Muscle of leg (tissue), 11 donors: Measurements from ENCODE around the gene MFSD2B. TPM values are rescaled to one million over a fixed set of nuclear protein-coding genes. Genes with fewer than 3 reads are reported as not detected.

Experiments used
- DNase-seq: peaks from one replicate; pipeline ENCODE4 v3.0.0; 2013
- H3K27ac ChIP-seq: one replicate; pipeline ENCODE4 v1.5.1; 2013; ENCODE audit warnings: mild to moderate bottlenecking, low read length, control low read depth
- H3K27me3 ChIP-seq: one replicate; pipeline ENCODE4 v1.6.1; 2013; ENCODE audit warnings: low read length; ENCODE audit not compliant: control insufficient read depth, insufficient read depth
- H3K36me3 ChIP-seq: one replicate; pipeline ENCODE4 v1.6.1; 2013; ENCODE audit warnings: low read length; ENCODE audit not compliant: control insufficient read depth, insufficient read depth
- H3K4me1 ChIP-seq: one replicate; pipeline ENCODE4 v1.6.1; 2013; ENCODE audit warnings: low read length; ENCODE audit not compliant: control insufficient read depth, insufficient read depth
- H3K4me3 ChIP-seq: one replicate; pipeline ENCODE4 v1.5.1; 2013; ENCODE audit warnings: low read length, control low read depth
- H3K9me3 ChIP-seq: replicated peaks from 2 replicates; pipeline ENCODE4 v1.6.1; 2013; ENCODE audit warnings: low read depth, low read length; ENCODE audit not compliant: control insufficient read depth
- WGBS: methylation state at CpG from one replicate; pipeline ENCODE4 v1.1.5; 2013; ENCODE audit warnings: missing lambda C conversion rate; ENCODE audit not compliant: insufficient coverage; 5-methylcytosine and 5-hydroxymethylcytosine counted together
- polyA plus RNA-seq, 8 donors: library from polyadenylated mRNA; unstranded; fragments of 120-200 nt; gene quantifications; one replicate each; pipeline versions ENCODE4 v1.2.1 to v1.2.3, GENCODE V29; 2013; ENCODE audit warnings: inconsistent platforms in 1 of 8, low replicate concordance in 1 of 8; ENCODE audit not compliant: insufficient read length in 8 of 8, insufficient read depth in 1 of 8
- total RNA-seq: library from RNA; stranded (reverse); fragments of 120-200 nt; gene quantifications from one replicate; pipeline ENCODE4 v1.2.4, GENCODE V29; 2013

MFSD2B gene
- total and polyA plus RNA-seq, 9 donors = 0.18 to 3.5 (median 2.2) TPM

GRCh38 chr2:24050041-24050979, 40.4 kb downstream of the MFSD2B start:
- Histone ChIP-seq H3K9me3 (no peaks in the 10 kb centered on the region), H3K4me1 (peaks cover 16% of the 10 kb centered on the region), H3K27ac (no peak overlapping the region), H3K36me3 (no peaks in the 10 kb centered on the region), H3K4me3 (peak overlapping the region; percentile 59), H3K27me3 (peaks cover 9% of the 10 kb centered on the region)
- under 1% methylated on average over 42 of the region's 47 CpGs for WGBS
- DNase-seq = peak; percentile 31

- WGBS = 85% methylated on average over 6 of the region's 8 CpGs
- DNase-seq = no peak
Observed at GRCh38 chr2:24051833-24052232, 41.9 kb downstream of the MFSD2B start.

GRCh38 chr2:24052951-24053350, 43.1 kb downstream of the MFSD2B start:
- peaks cover 8% of the 10 kb centered on the region for H3K4me1 ChIP-seq
- no peaks in the 10 kb centered on the region for H3K36me3 ChIP-seq
- no peak for DNase-seq
- no peak overlapping the region for H3K4me3 ChIP-seq
- no peaks in the 10 kb centered on the region for H3K9me3 ChIP-seq
- H3K27ac ChIP-seq = no peak overlapping the region
- peaks cover 9% of the 10 kb centered on the region for H3K27me3 ChIP-seq
- no CpG with 5 or more reads among the region's 1 CpG for WGBS

More at GRCh38 chr2:24051833-24052232, 41.9 kb downstream of the MFSD2B start:
- Histone ChIP-seq H3K4me1 (peaks cover 13% of the 10 kb centered on the region), H3K27ac (no peak overlapping the region), H3K9me3 (no peaks in the 10 kb centered on the region), H3K27me3 (peaks cover 9% of the 10 kb centered on the region), H3K36me3 (no peaks in the 10 kb centered on the region), H3K4me3 (no peak overlapping the region)

- Histone ChIP-seq H3K36me3 (no peaks in the 10 kb centered on the region), H3K9me3 (no peaks in the 10 kb centered on the region), H3K4me1 (no peaks in the 10 kb centered on the region), H3K27ac (no peak overlapping the region), H3K27me3 (no peaks in the 10 kb centered on the region), H3K4me3 (no peak overlapping the region)
- 77% methylated on average over 6 of the region's 8 CpGs for WGBS
- DNase-seq = no peak
Observed at GRCh38 chr2:24054366-24055010, 44.6 kb downstream of the MFSD2B start.

- Histone ChIP-seq H3K4me3 (no peak overlapping the region), H3K27me3 (no peaks in the 10 kb centered on the region), H3K9me3 (no peaks in the 10 kb centered on the region), H3K36me3 (no peaks in the 10 kb centered on the region), H3K4me1 (no peaks in the 10 kb centered on the region), H3K27ac (no peak overlapping the region)
- no peak for DNase-seq
- WGBS = 97% methylated on average over 4 of the region's 6 CpGs
Observed at GRCh38 chr2:24055750-24056149, 45.9 kb downstream of the MFSD2B start.

- H3K4me1 ChIP-seq = no peaks in the 10 kb centered on the region
- no peaks in the 10 kb centered on the region for H3K9me3 ChIP-seq
- no peaks in the 10 kb centered on the region for H3K27me3 ChIP-seq
- 70% methylated on average over 3 of the region's 4 CpGs for WGBS
- H3K27ac ChIP-seq = no peak overlapping the region
- no peak for DNase-seq
- H3K4me3 ChIP-seq = no peak overlapping the region
- H3K36me3 ChIP-seq = no peaks in the 10 kb centered on the region
Observed at GRCh38 chr2:24058564-24059271, 48.8 kb downstream of the MFSD2B start.

GRCh38 chr2:24065341-24065740, 55.5 kb downstream of the MFSD2B start:
- no peak overlapping the region for H3K27ac ChIP-seq
- H3K4me3 ChIP-seq = no peak overlapping the region
- DNase-seq = no peak
- H3K27me3 ChIP-seq = no peaks in the 10 kb centered on the region
- peaks cover 24% of the 10 kb centered on the region for H3K36me3 ChIP-seq
- 57% methylated on average over 1 of the region's 2 CpGs for WGBS
- no peaks in the 10 kb centered on the region for H3K4me1 ChIP-seq
- H3K9me3 ChIP-seq = no peaks in the 10 kb centered on the region

GRCh38 chr2:24072259-24072658, 62.4 kb downstream of the MFSD2B start:
- 100% methylated on average over 1 of the region's 4 CpGs for WGBS
- H3K4me3 ChIP-seq = no peak overlapping the region
- H3K4me1 ChIP-seq = peaks cover 8% of the 10 kb centered on the region
- peaks cover 42% of the 10 kb centered on the region for H3K36me3 ChIP-seq
- DNase-seq = no peak
- H3K27ac ChIP-seq = no peak overlapping the region
- H3K9me3 ChIP-seq = no peaks in the 10 kb centered on the region
- no peaks in the 10 kb centered on the region for H3K27me3 ChIP-seq

GRCh38 chr2:24073816-24074215, 63.9 kb downstream of the MFSD2B start:
- WGBS = no CpG with 5 or more reads among the region's 6 CpGs

GRCh38 chr2:24075259-24075658, 65.4 kb downstream of the MFSD2B start:
- no peaks in the 10 kb centered on the region for H3K9me3 ChIP-seq
- WGBS = no CpG with 5 or more reads among the region's 5 CpGs
- no peak overlapping the region for H3K27ac ChIP-seq

More at GRCh38 chr2:24073816-24074215, 63.9 kb downstream of the MFSD2B start:
- Histone ChIP-seq H3K27ac (no peak overlapping the region), H3K27me3 (no peaks in the 10 kb centered on the region), H3K4me1 (peaks cover 10% of the 10 kb centered on the region), H3K9me3 (no peaks in the 10 kb centered on the region), H3K4me3 (no peak overlapping the region), H3K36me3 (peaks cover 43% of the 10 kb centered on the region)
- no peak for DNase-seq

More at GRCh38 chr2:24075259-24075658, 65.4 kb downstream of the MFSD2B start:
- H3K27me3 ChIP-seq = no peaks in the 10 kb centered on the region
- H3K4me1 ChIP-seq = peaks cover 12% of the 10 kb centered on the region
- DNase-seq = no peak
- peak overlapping the region; percentile 89 for H3K4me3 ChIP-seq
- peaks cover 39% of the 10 kb centered on the region for H3K36me3 ChIP-seq
